IPS-15b (cell line): ENCODE results near the gene DIP2A.
"Not testable (repeated sequence)": the region's sequence is repeated elsewhere in the genome, so short reads cannot be mapped to it uniquely, and the experiment has no call there.

Source experiments
- H3K27me3 ChIP-seq: one replicate; pipeline ENCODE4 v1.6.1; 2013; ENCODE audit warnings: low read length; ENCODE audit not compliant: control insufficient read depth, insufficient read depth
- H3K36me3 ChIP-seq: one replicate; pipeline ENCODE4 v1.6.1; 2013; ENCODE audit warnings: low read length; ENCODE audit not compliant: control insufficient read depth, insufficient read depth
- H3K4me1 ChIP-seq: one replicate; pipeline ENCODE4 v1.6.1; 2013; ENCODE audit warnings: mild to moderate bottlenecking, low read length; ENCODE audit not compliant: control insufficient read depth, insufficient read depth
- H3K4me3 ChIP-seq: one replicate; pipeline ENCODE4 v1.5.1; 2013; ENCODE audit warnings: low read depth, low read length
- H3K9ac ChIP-seq: one replicate; pipeline ENCODE4 v1.6.1; 2013; ENCODE audit warnings: low read depth, mild to moderate bottlenecking, low read length
- H3K9me3 ChIP-seq: one replicate; pipeline ENCODE4 v1.6.1; 2013; ENCODE audit warnings: mild to moderate bottlenecking, low read length; ENCODE audit not compliant: control insufficient read depth, insufficient read depth

DIP2A gene

DNA sequence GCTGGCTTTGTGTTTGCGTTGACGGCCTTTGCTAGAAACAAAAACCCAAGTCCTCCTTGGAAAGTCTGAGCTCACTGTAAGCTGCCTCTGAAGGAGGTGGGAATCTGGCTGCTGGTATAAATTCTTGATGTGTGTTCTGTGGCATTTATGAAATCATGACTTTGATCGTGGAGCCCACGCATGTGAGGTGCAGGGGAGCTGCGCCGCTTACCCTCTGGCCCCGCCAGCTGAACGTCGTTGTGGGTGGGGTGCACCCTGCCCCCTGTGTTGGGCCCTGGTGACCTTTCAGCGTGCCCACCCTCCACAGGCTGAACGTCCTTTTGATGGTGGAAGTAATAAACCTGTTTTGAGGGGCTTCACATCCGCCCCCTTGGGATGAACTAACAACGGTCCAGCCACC is 21.2 kb upstream of the DIP2A start:
- peaks cover 53% of the 10 kb centered on the region for H3K36me3 ChIP-seq
- no peak overlapping the region for H3K4me3 ChIP-seq
- no peaks in the 10 kb centered on the region for H3K9me3 ChIP-seq
- H3K9ac ChIP-seq: no peak overlapping the region
- no peaks in the 10 kb centered on the region for H3K27me3 ChIP-seq
- no peaks in the 10 kb centered on the region for H3K4me1 ChIP-seq

DNA sequence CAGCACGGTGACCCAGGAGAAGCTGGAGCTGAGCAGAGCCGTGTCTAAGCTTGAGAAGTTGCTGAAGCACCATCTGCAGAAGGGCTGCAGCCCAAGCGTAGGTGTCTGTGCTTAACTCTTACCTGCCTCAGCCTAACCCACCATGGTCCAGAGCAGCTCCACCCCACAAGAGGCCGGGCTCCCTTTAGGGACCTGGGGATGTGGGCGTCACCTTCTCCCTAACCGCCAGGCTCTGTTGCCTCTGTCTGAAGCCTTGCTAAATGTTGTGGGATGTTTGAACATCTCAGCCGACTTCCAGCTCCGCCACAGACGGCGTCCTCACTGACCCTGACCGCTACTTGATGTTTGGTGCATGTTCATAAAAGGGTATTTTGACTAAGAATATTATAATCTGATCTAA is 20.4 kb upstream of the DIP2A start:
- no peaks in the 10 kb centered on the region for H3K27me3 ChIP-seq
- no peaks in the 10 kb centered on the region for H3K4me1 ChIP-seq
- H3K4me3 ChIP-seq: no peak overlapping the region
- no peak overlapping the region for H3K9ac ChIP-seq
- no peaks in the 10 kb centered on the region for H3K9me3 ChIP-seq
- H3K36me3 ChIP-seq: peaks cover 53% of the 10 kb centered on the region

DNA sequence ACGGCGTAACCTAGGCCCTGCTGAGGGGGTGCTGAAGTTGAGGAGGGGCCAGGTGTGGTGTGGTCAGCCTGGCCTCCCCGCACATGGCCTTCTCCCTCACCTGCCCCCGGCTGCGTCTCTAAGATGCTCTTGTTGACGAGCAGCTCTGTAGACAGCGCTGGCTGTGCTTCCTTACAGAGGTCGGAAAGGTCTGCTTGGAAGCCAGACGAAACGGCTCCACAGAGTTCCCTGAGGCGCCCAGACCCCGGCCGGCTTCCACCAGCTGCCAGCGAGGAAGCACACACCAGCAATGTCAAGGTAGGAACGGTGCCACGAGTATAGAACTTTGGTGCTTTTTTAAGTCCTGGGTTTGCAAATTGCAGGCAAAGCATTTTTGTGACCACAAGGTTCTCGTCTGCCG is 18.8 kb upstream of the DIP2A start:
- Histone ChIP-seq H3K36me3 (peaks cover 46% of the 10 kb centered on the region), H3K4me3 (no peak overlapping the region), H3K27me3 (no peaks in the 10 kb centered on the region), H3K9me3 (no peaks in the 10 kb centered on the region), H3K4me1 (no peaks in the 10 kb centered on the region), H3K9ac (no peak overlapping the region)

DNA sequence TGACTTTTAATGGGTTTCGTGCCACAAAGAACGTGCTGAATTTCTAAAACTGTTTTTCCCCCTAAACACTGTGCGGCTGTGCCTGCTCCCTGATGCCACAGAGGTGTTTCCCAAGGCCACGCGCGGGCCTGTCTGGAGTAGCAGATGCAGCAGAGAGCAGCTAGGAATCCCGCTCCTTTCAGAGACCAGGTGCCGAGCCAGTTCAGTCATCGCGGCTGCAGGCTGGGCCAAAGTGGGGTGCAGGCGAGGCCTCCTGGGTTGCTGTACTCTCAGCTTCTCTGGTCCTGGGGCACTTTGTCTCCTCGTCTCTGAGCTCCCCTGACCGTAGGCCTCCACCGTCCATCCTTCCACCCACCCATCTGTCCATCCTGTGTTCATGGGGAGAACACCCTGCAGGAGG is 17.4 kb upstream of the DIP2A start:
- Histone ChIP-seq H3K9me3 (no peaks in the 10 kb centered on the region), H3K36me3 (peaks cover 39% of the 10 kb centered on the region), H3K9ac (no peak overlapping the region), H3K4me1 (no peaks in the 10 kb centered on the region), H3K4me3 (no peak overlapping the region), H3K27me3 (no peaks in the 10 kb centered on the region)

DNA sequence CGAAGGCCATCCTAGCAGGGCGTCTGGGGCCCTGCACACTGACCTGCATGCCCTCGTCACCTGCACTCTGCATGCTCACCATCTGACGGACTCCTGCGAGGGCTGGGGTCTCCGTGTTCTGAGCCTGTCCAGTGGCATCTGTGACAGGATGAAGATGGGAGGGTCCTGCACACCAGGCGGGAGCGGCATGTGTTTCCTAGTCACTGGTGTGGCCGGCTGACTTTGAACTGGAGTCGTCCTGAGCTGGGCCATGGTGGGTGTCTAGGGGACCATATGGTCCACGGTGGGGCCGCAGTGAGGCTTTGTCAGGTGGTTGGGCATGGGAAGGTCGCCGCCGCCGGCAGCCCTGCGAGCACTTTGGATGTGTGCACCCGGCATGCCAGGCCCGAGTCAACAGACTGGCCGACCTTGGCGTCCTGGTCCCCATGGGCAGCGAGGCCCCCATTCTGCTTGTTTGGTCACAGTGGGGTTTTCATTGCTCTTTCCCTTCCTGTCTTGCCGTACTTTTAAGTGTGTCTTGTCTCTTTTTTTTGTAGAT is 16.7 kb upstream of the DIP2A start:
- H3K4me3 ChIP-seq: no peak overlapping the region
- no peaks in the 10 kb centered on the region for H3K9me3 ChIP-seq
- H3K9ac ChIP-seq: no peak overlapping the region
- H3K27me3 ChIP-seq: no peaks in the 10 kb centered on the region
- no peaks in the 10 kb centered on the region for H3K4me1 ChIP-seq
- H3K36me3 ChIP-seq: peaks cover 38% of the 10 kb centered on the region

DNA sequence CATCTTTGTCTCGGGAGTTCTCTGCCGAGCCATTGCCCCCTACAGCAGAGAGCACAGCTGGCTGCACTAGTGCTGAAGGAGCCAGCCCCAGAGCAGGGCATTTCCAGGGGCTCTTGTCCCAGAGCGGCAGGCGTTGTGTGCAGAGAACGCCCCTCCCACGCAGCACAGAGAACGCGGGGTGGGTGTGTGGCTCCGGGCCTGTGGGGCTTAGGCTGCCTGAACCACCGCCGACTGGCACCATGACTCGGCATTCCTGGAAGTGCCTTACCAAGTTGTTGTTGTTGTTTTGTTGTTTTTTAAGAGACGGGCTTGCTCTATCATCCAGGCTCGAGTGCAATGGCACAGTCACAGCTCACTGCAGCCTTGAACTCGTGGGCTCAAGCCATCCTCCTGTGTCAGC is 15.8 kb upstream of the DIP2A start:
- H3K4me3 ChIP-seq: no peak overlapping the region
- H3K4me1 ChIP-seq: no peaks in the 10 kb centered on the region
- no peaks in the 10 kb centered on the region for H3K27me3 ChIP-seq
- H3K9ac ChIP-seq: no peak overlapping the region
- H3K36me3 ChIP-seq: peaks cover 32% of the 10 kb centered on the region
- no peaks in the 10 kb centered on the region for H3K9me3 ChIP-seq

DNA sequence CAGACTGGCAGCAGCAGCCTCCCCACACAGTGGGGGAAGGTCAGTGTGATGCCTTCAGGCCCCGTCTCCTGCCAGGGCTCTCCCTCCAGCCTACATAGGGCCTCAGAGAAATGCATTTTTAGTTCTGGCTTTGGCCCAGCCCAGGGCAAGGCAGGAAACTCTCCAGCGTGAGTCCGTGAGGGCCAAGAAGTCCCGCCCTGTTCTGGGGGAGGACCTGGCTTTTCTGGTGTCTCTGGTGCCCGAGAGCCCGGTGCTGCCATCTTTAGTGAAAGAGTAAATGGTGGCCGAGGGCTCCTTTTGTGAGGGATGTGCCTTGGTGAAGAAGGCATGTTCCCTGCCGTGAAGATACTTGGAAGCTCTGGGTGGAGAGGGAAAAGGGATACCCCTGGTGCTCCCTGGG is 14.8 kb upstream of the DIP2A start:
- Histone ChIP-seq H3K9ac (no peak overlapping the region), H3K27me3 (no peaks in the 10 kb centered on the region), H3K36me3 (peaks cover 28% of the 10 kb centered on the region), H3K9me3 (no peaks in the 10 kb centered on the region), H3K4me3 (no peak overlapping the region), H3K4me1 (no peaks in the 10 kb centered on the region)

DNA sequence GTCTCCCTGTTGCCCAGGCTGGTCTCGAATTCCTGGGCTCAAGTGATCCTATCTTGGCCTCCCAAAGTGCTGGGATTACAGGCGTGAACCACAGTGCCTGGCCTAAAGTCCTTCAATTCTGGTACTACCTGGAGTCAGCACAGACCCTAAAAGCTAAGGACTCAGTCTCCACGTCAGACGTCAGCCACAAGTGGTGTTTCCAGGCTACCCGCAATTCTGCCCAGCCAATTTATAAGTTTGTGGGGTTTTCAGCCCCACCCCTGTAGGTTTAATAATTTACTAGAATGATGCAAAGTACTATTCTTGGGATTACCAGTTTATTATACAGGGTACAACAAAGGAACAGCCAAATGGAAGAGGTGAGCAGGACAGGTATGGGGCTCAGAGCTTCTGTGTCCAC is 10.6 kb upstream of the DIP2A start:
- no peaks in the 10 kb centered on the region for H3K4me1 ChIP-seq
- H3K9me3 ChIP-seq: no peaks in the 10 kb centered on the region
- H3K27me3 ChIP-seq: no peaks in the 10 kb centered on the region
- H3K4me3 ChIP-seq: no peak overlapping the region
- no peak overlapping the region for H3K9ac ChIP-seq
- no peaks in the 10 kb centered on the region for H3K36me3 ChIP-seq

DNA sequence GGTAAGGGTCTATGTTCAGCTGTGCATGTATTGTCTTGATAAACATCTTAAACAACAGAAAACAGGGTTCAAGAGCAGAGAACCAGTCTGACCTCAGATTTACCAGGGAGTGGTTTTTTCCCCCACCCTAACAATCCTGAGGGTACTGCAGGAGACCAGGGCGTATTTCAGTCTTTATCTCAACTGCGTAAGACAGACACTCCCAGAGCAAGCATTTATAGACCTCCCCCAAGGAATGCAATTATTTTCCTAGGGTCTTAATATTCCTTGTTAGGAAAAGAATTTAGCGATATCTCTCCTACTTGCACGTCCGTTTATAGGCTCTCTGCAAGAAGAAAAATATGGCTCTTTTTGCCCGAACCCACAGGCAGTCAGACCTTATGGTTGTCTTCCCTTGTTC is 9.8 kb upstream of the DIP2A start:
- not testable (repeated sequence) for H3K9me3 ChIP-seq, H3K9ac ChIP-seq, H3K36me3 ChIP-seq, H3K27me3 ChIP-seq, H3K4me3 ChIP-seq, H3K4me1 ChIP-seq

DNA sequence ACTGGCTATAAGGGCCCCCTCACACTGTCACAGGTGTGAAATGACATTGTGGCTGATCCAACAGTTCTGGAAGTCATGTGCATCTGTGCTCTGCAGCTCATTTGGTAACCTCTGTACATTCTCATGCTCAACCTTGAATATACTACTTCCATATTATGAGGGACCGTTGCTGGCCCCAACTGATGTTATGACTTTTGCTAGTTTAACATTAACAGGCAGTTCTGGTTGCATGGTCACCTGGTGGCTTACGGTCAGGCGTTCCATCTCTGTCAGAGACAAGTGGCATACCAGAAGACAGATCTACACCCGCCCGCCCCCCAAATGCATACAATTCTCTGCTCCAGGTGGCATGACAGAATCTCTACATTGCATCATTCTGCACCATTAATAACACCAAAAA is 6.0 kb upstream of the DIP2A start:
- Histone ChIP-seq H3K4me3 (no peak overlapping the region), H3K27me3 (no peaks in the 10 kb centered on the region), H3K9ac (no peak overlapping the region), H3K9me3 (no peaks in the 10 kb centered on the region), H3K36me3 (no peaks in the 10 kb centered on the region), H3K4me1 (peaks cover 5% of the 10 kb centered on the region)

DNA sequence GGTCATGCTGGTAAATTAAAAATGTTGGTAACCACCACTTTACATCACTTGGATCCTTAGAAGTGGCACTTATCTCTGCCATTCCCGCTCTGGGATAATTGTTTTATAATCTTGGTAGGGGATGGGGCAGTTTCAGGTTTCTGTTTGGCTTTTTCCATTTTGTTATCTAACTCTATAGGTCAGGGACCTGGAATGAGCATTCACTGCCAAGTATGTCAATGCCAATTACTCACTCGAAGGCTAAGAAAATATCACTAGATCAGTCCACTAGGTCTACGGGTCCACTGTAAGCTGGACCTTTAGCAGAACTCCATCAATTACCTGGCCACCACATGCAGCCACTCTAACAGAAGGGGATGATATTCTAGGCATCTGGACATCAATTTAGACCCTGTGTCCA is 4.5 kb upstream of the DIP2A start:
- no peaks in the 10 kb centered on the region for H3K27me3 ChIP-seq
- no peak overlapping the region for H3K4me3 ChIP-seq
- H3K9me3 ChIP-seq: no peaks in the 10 kb centered on the region
- no peak overlapping the region for H3K9ac ChIP-seq
- peaks cover 5% of the 10 kb centered on the region for H3K4me1 ChIP-seq
- peaks cover 3% of the 10 kb centered on the region for H3K36me3 ChIP-seq

DNA sequence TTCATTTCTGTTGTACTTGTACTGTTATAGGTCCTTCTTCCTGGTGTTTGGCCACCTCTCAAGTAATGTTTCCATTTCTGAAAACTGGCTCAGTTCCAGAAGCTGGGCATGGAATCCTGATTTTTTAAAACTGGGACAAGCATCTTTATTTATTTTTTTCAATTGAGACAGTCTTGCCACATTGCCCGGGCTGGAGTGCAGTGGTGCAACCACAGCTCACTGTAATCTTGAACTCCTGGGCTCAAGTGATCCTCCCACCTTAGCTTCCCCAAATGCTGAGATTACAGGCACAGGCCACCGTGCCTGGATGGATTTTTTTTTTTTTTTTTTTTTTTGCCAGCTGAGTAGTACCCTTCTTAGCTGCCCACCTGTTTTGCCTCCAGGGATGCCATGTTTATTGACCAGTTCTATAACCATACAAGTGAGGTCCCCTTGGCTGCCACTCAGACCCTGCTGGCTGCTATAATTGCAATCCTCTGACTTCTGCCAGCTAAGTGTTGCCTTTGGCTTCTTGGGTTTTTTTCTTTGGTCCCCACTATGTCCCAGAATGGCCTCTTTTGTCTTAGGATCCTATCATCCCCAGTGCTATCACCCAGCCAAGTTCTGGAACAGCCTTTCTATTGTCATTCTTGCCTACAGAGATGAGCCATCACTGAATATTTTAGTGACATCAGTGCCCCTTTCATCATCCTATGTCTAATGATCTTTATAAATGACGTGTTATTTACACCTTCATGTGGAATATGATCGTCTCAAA is 3.9 kb upstream of the DIP2A start:
- H3K9me3 ChIP-seq: no peaks in the 10 kb centered on the region
- peaks cover 5% of the 10 kb centered on the region for H3K4me1 ChIP-seq
- no peaks in the 10 kb centered on the region for H3K27me3 ChIP-seq
- H3K9ac ChIP-seq: no peak overlapping the region
- H3K4me3 ChIP-seq: no peak overlapping the region
- H3K36me3 ChIP-seq: peaks cover 3% of the 10 kb centered on the region
